CD14-positive monocyte (primary cell): ENCODE measurements around the gene ENO1. TPM values are rescaled to one million over a fixed set of nuclear protein-coding genes. Genes with fewer than 3 reads are reported as not detected.

Source experiments
- DNase-seq, 3 donors: peaks; one replicate each; pipeline ENCODE4 v3.0.0-alpha.2; 2011 to 2022
- H2AFZ ChIP-seq: 2 replicates; pipeline ENCODE4 v1.6.0; 2012; ENCODE audit warnings: mild to moderate bottlenecking, low read depth, low read length, inconsistent platforms; ENCODE audit not compliant: insufficient read depth, poor library complexity, severe bottlenecking
- H3K27ac ChIP-seq, 2 donors: 1 replicate in 1 of 2; 2 replicates in 1 of 2; pipeline ENCODE4 v1.5.1; 2012 to 2013; ENCODE audit warnings: low read length in 2 of 2, control low read depth in 1 of 2, inconsistent platforms in 1 of 2, low read depth in 1 of 2, mild to moderate bottlenecking in 1 of 2
- H3K27me3 ChIP-seq, 2 donors: one replicate each; pipeline versions ENCODE4 v1.6.0 to v1.6.1; 2011 to 2013; ENCODE audit warnings: low read length in 2 of 2; ENCODE audit not compliant: control insufficient read depth in 2 of 2, insufficient read depth in 2 of 2
- H3K36me3 ChIP-seq, 2 donors: replicated peaks in 1 of 2; 1 replicate in 1 of 2; 2 replicates in 1 of 2; pipeline versions ENCODE4 v1.5.1 to v1.6.1; 2012 to 2013; ENCODE audit warnings: low read length in 2 of 2, control low read depth in 1 of 2, inconsistent platforms in 1 of 2, mild to moderate bottlenecking in 1 of 2; ENCODE audit not compliant: insufficient read depth in 2 of 2, control insufficient read depth in 1 of 2
- H3K4me1 ChIP-seq, 2 donors: 1 replicate in 1 of 2; 2 replicates in 1 of 2; pipeline versions ENCODE4 v1.5.1 to v1.6.1; 2012 to 2013; ENCODE audit warnings: low read length in 2 of 2, control low read depth in 1 of 2, inconsistent platforms in 1 of 2, mild to moderate bottlenecking in 1 of 2, moderate library complexity in 1 of 2; ENCODE audit not compliant: insufficient read depth in 2 of 2, control insufficient read depth in 1 of 2
- H3K4me2 ChIP-seq: replicated peaks from 2 replicates; pipeline ENCODE3; 2012; ENCODE audit warnings: low read length, moderate library complexity, mild to moderate bottlenecking; ENCODE audit not compliant: poor library complexity, severe bottlenecking; ENCODE audit errors: extremely low read depth
- H3K4me3 ChIP-seq, 3 experiments: fragments of 200-600 bp in 1 of 3; sonication (generic) in 1 of 3; replicated peaks in 1 of 3; 1 replicate in 2 of 3; 2 replicates in 1 of 3; pipeline ENCODE4 v1.5.1; 2011 to 2013; ENCODE audit warnings: low read length in 3 of 3, mild to moderate bottlenecking in 3 of 3, control low read depth in 2 of 3, low read depth in 2 of 3, inconsistent platforms in 1 of 3, moderate library complexity in 1 of 3
- H3K79me2 ChIP-seq: 2 replicates; pipeline ENCODE4 v1.6.0; 2012; ENCODE audit warnings: mild to moderate bottlenecking, control low read depth, inconsistent platforms, low read length, moderate library complexity; ENCODE audit not compliant: insufficient read depth
- H3K9ac ChIP-seq: 2 replicates; pipeline ENCODE4 v1.6.0; 2017; ENCODE audit warnings: low read length, mild to moderate bottlenecking; ENCODE audit not compliant: insufficient read depth, poor library complexity, severe bottlenecking
- H3K9me3 ChIP-seq, 2 donors: replicated peaks in 1 of 2; 1 replicate in 1 of 2; 2 replicates in 1 of 2; pipeline versions ENCODE4 v1.5.1 to v1.6.1; 2012 to 2013; ENCODE audit warnings: low read length in 2 of 2, control low read depth in 1 of 2; ENCODE audit not compliant: control insufficient read depth in 1 of 2, insufficient read depth in 1 of 2
- H4K20me1 ChIP-seq: 2 replicates; pipeline ENCODE4 v1.6.0; 2012; ENCODE audit warnings: mild to moderate bottlenecking, low read length, control low read depth, moderate library complexity; ENCODE audit not compliant: insufficient read depth
- H3K27ac Mint-ChIP-seq, 7 donors: one replicate each; pipeline ENCODE4 v1.8.0; 2020; ENCODE audit warnings: mild to moderate bottlenecking in 7 of 7, mixed read lengths in 7 of 7, moderate library complexity in 6 of 7, inconsistent platforms in 2 of 7
- H3K27me3 Mint-ChIP-seq, 3 donors: one replicate each; pipeline ENCODE4 v1.8.0; 2021 to 2022; ENCODE audit warnings: low read depth in 3 of 3, mild to moderate bottlenecking in 3 of 3, mixed read lengths in 3 of 3, moderate library complexity in 3 of 3, inconsistent platforms in 1 of 3
- H3K36me3 Mint-ChIP-seq, 2 donors: one replicate each; pipeline ENCODE4 v1.8.0; 2020; ENCODE audit warnings: mixed read lengths in 2 of 2, inconsistent platforms in 1 of 2, mild to moderate bottlenecking in 1 of 2
- H3K4me1 Mint-ChIP-seq: one replicate; pipeline ENCODE4 v1.8.0; 2020; ENCODE audit warnings: mild to moderate bottlenecking, mixed read lengths
- H3K4me3 Mint-ChIP-seq, 2 donors: one replicate each; pipeline ENCODE4 v1.8.0; 2020; ENCODE audit warnings: mild to moderate bottlenecking in 2 of 2, mixed read lengths in 2 of 2, moderate library complexity in 1 of 2
- H3K9me3 Mint-ChIP-seq, 7 donors: one replicate each; pipeline ENCODE4 v1.8.0; 2020 to 2022; ENCODE audit warnings: mixed read lengths in 7 of 7, mild to moderate bottlenecking in 6 of 7, moderate library complexity in 6 of 7, inconsistent platforms in 2 of 7
- WGBS: methylation state at CpG from one replicate; pipeline ENCODE4 v1.1.5; 2013; ENCODE audit warnings: missing lambda C conversion rate; ENCODE audit not compliant: insufficient coverage; 5-methylcytosine and 5-hydroxymethylcytosine counted together
- intact Hi-C, 2 donors: fragments of 100-400 bp; cut with micrococcal nuclease; formaldehyde crosslinking; loops; one replicate each; pipeline versions ENCODE4 v1.15.0 to v1.15.1; 2023
- polyA plus RNA-seq, 3 donors: library from polyadenylated mRNA; depleted of rRNA in 1 of 3; unstranded in 2 of 3; stranded (reverse) in 1 of 3; fragments of 300-500 nt in 2 of 3; fragments of >200 nt in 1 of 3; fragmentation: Illumina TruSeq in 2 of 3; gene quantifications; 1 replicate in 2 of 3; 2 replicates in 1 of 3; pipeline ENCODE4 v1.2.3, GENCODE V29; 2012 to 2021
- TF ChIP-seq, protein P1 (sequence below): fragments of 200-600 bp; IDR thresholded peaks from one replicate; pipeline ENCODE4 v1.8.0; 2022; ENCODE audit warnings: antibody characterized with exemption, mild to moderate bottlenecking

The ENO1 gene
- polyA plus RNA-seq, 3 donors = 525 to 1,573 (median 1,458) TPM

GRCh38 chr1:8889925-8890785 lies 11.7 kb upstream of the ENO1 start:
- Histone ChIP-seq H3K36me3 (no peaks in the 10 kb centered on the region), H3K9ac (peak overlapping the region; percentile 46), H3K4me3 (peak overlapping the region in 1 of 3 experiments; percentile 60), H4K20me1 (no peaks in the 10 kb centered on the region), H3K27me3 (no peaks in the 10 kb centered on the region), H3K79me2 (no peaks in the 10 kb centered on the region), H3K4me1 (peaks cover 40% of the 10 kb centered on the region in 2 donors), H2AFZ (peak overlapping the region; percentile 80), H3K27ac (peak overlapping the region; percentile 51 to 82), H3K4me2 (peak overlapping the region; percentile 73), H3K9me3 (no peaks in the 10 kb centered on the region)
- 49% methylated on average over 12 of the region's 18 CpGs for WGBS
- Mint-ChIP-seq H3K27ac (peak overlapping the region; percentile 70 to 91 (median 82)), H3K4me3 (peak overlapping the region; percentile 66 to 68), H3K36me3 (no peaks in the 10 kb centered on the region), H3K4me1 (peaks cover 42% of the 10 kb centered on the region), H3K27me3 (no peaks in the 10 kb centered on the region), H3K9me3 (no peaks in the 10 kb centered on the region)
- peak; percentile 59 to 79 (median 67) for DNase-seq
- TF ChIP-seq, protein P1, sequence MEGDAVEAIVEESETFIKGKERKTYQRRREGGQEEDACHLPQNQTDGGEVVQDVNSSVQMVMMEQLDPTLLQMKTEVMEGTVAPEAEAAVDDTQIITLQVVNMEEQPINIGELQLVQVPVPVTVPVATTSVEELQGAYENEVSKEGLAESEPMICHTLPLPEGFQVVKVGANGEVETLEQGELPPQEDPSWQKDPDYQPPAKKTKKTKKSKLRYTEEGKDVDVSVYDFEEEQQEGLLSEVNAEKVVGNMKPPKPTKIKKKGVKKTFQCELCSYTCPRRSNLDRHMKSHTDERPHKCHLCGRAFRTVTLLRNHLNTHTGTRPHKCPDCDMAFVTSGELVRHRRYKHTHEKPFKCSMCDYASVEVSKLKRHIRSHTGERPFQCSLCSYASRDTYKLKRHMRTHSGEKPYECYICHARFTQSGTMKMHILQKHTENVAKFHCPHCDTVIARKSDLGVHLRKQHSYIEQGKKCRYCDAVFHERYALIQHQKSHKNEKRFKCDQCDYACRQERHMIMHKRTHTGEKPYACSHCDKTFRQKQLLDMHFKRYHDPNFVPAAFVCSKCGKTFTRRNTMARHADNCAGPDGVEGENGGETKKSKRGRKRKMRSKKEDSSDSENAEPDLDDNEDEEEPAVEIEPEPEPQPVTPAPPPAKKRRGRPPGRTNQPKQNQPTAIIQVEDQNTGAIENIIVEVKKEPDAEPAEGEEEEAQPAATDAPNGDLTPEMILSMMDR = no peak
- intact Hi-C loops = no loop called here

GRCh38 chr1:8889103-8889846 lies 10.8 kb upstream of the ENO1 start:
- H3K27ac ChIP-seq = peak overlapping the region in 1 of 2 donors; percentile 47
- peaks cover 44% of the 10 kb centered on the region for H3K4me1 Mint-ChIP-seq
- H3K36me3 Mint-ChIP-seq = no peaks in the 10 kb centered on the region
- no peaks in the 10 kb centered on the region for H3K36me3 ChIP-seq
- TF ChIP-seq, protein P1 = no peak
- intact Hi-C loops = no loop called here
- H4K20me1 ChIP-seq = no peaks in the 10 kb centered on the region
- peak overlapping the region; percentile 43 for H3K4me2 ChIP-seq
- no peaks in the 10 kb centered on the region for H3K9me3 Mint-ChIP-seq
- H3K9me3 ChIP-seq = no peaks in the 10 kb centered on the region
- no peak for DNase-seq
- no peaks in the 10 kb centered on the region for H3K79me2 ChIP-seq
- H3K4me3 ChIP-seq = peak overlapping the region in 1 of 3 experiments; percentile 34
- H3K4me3 Mint-ChIP-seq = peak overlapping the region in 1 of 2 donors; percentile 62
- H3K4me1 ChIP-seq = peaks cover 40% of the 10 kb centered on the region in 2 donors
- peak overlapping the region in 6 of 7 donors; percentile 27 to 77 (median 62) for H3K27ac Mint-ChIP-seq
- no peak overlapping the region for H3K9ac ChIP-seq
- 64% methylated on average over 2 of the region's 11 CpGs for WGBS
- H2AFZ ChIP-seq = peak overlapping the region; percentile 61
- H3K27me3 ChIP-seq = no peaks in the 10 kb centered on the region
- H3K27me3 Mint-ChIP-seq = no peaks in the 10 kb centered on the region
